ENCODE data around the gene SOBP.

The SOBP gene

DNA sequence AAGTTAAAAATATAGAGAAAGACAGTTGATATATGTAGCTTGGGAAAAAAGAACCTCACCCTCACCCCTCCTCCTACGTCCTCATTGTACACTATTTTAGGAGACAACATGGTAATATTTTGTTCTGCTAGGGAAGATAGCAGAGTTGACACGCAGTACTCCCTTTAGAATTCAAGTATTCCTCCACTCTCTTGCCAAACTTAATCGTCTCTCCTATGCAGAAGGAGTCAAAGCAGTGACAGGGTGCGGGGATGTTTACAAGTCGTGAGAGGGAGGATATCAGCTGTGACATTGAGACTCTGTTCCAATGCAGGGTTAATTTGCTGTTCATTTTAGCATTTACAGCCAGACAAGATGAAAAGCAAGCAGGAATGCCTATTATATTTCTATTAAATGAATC is 97.5 kb downstream of the SOBP start:
- H3K4me3 ChIP-seq (ENCODE audit: low read length) = no peak overlapping the region
- no peak for TF ChIP-seq ZNF274 (IDR thresholded peaks at IDR 0.05; ENCODE audit: low read depth, low read length)

DNA sequence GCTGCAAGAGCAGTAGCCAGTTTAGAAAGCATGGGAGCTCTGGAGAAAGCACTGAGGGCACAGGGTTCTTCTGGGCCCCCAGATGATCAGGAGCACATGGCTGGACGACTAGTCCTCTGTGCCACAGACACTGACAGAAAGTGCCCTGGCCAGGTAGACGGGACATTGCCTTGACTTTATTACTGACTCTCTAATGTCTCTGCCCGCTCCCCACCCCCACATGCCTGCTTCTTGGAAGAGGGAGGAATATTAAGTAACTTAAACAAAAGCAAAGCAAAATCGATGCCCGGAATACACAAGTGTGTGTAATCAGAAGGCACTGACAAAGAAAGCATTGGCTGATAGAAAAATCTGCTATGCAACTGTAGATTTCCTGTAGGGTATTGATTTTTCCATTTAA is 99.3 kb downstream of the SOBP start:
- no peak for TF ChIP-seq ZNF274 (IDR thresholded peaks at IDR 0.05; ENCODE audit: low read depth, low read length)
- no peak overlapping the region for H3K4me3 ChIP-seq (ENCODE audit: low read length)

DNA sequence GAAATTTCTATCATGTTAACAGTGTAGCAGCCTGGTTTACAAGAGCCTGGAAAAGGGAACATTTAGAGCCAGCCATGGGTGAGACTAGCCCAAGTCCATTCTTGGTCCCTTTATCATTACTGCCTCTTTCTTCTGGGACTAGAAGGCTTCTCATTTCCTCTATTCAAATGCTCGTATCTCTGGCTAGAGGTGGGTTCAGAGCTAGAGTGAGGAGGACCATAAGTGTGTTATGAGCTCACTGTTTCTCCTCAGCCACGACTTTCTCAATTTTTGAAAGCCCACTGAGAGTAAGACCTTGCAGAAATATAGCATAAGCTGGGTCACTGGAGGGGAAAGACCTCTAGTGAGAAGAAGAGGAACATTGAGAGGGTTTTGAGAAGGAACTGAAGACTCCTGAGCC is 100.0 kb downstream of the SOBP start:
- TF ChIP-seq ZNF274 (IDR thresholded peaks at IDR 0.05; ENCODE audit: low read depth, low read length) = no peak
- H3K4me3 ChIP-seq (ENCODE audit: low read length) = no peak overlapping the region

- no peak overlapping the region for H3K4me3 ChIP-seq (ENCODE audit: low read length)
- TF ChIP-seq ZNF274 (IDR thresholded peaks at IDR 0.05; ENCODE audit: low read depth, low read length) = no peak
Observed at GRCh38 chr6:107590378-107590777, 100.5 kb downstream of the SOBP start.

- TF ChIP-seq ZNF274 (IDR thresholded peaks at IDR 0.05; ENCODE audit: low read depth, low read length) = no peak
- H3K4me3 ChIP-seq (ENCODE audit: low read length) = no peak overlapping the region
Observed at GRCh38 chr6:107591346-107591745, 101.4 kb downstream of the SOBP start.

- no peak overlapping the region for H3K4me3 ChIP-seq (ENCODE audit: low read length)
- TF ChIP-seq ZNF274 (IDR thresholded peaks at IDR 0.05; ENCODE audit: low read depth, low read length) = no peak
Observed at GRCh38 chr6:107592806-107593205, 102.9 kb downstream of the SOBP start.

DNA sequence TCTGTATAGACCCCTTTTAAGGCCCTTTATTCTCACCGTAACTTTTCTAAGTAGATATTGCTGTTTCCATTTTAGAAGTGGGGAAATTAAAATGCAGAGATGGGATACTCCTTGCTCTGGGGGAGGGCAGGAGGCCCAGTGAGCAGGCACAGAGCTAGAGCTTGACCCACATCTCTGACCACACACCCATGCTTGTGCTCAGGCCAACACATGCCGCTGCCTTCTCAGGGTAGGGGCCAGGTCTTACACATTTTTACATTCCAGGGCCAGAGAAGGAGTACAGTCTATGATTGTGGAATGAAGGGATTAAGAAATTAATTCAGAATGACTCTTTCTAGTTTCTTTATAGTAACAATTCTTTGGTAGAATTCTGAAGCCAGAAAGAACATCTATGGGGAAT is 104.8 kb downstream of the SOBP start:
- TF ChIP-seq ZNF274 (IDR thresholded peaks at IDR 0.05; ENCODE audit: low read depth, low read length) = no peak
- no peak overlapping the region for H3K4me3 ChIP-seq (ENCODE audit: low read length)

- no peak overlapping the region for H3K4me3 ChIP-seq (ENCODE audit: low read length)
- TF ChIP-seq ZNF274 (IDR thresholded peaks at IDR 0.05; ENCODE audit: low read depth, low read length) = no peak
Observed at GRCh38 chr6:107598091-107598490, 108.2 kb downstream of the SOBP start.

GRCh38 chr6:107599043-107599442 is 109.1 kb downstream of the SOBP start:
- H3K4me3 ChIP-seq (ENCODE audit: low read length) = no peak overlapping the region
- TF ChIP-seq ZNF274 (IDR thresholded peaks at IDR 0.05; ENCODE audit: low read depth, low read length) = no peak

DNA sequence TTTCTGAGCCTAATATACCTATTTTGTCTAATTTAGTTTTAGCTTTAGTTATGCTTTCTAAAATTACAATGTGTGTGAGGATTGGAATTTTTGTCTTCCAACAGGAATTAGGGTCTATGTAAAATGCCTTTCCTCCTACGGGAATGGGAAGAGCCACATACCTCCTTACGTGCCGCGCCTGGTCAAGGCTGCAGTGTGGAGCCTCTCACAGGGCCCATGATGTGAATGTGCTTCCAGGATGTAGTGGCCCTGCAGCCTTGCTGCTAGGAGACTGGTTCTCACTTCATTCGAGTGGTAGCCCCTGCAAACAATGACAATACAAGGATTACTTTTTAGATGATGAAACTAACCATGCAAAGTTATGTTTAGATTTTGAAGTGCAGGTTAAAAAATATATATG is 110.2 kb downstream of the SOBP start:
- TF ChIP-seq ZNF274 (IDR thresholded peaks at IDR 0.05; ENCODE audit: low read depth, low read length) = no peak
- H3K4me3 ChIP-seq (ENCODE audit: low read length) = no peak overlapping the region

GRCh38 chr6:107600936-107601335 is 111.0 kb downstream of the SOBP start:
- no peak overlapping the region for H3K4me3 ChIP-seq (ENCODE audit: low read length)
- TF ChIP-seq ZNF274 (IDR thresholded peaks at IDR 0.05; ENCODE audit: low read depth, low read length) = no peak

- no peak overlapping the region for H3K4me3 ChIP-seq (ENCODE audit: low read length)
- TF ChIP-seq ZNF274 (IDR thresholded peaks at IDR 0.05; ENCODE audit: low read depth, low read length) = no peak
Observed at GRCh38 chr6:107601406-107601805, 111.5 kb downstream of the SOBP start.

DNA sequence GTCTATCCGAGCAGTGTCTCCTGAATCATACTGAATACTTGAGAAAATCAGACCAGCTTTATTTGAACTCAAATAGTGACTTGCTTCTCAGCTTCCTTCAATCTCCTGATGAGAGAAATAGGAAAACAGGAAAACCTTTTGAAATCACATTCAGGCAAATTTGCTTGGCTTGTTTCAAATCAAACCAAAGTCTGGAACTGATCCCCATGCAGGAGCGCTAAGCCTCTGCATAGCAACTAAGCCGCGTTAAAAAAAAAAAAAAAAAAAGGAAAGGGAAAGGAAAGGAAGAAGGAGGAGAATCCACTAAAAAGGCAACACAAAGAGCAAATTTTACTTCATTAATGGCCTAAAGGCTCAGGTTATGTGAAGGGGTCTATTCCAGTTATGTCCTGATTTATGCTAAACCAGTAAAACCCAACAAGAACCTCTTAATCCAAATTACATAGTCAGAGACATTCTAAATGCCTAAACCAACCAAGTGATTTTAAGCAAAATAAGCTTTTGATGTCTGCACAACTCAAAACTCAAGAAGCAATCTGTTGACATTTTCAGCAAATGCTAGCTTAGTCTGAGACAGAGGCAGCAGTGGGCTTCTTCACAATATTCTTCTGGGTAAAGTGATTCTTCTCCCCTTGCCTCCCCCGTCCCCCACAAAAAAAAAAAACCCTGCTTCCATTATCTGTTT is 112.5 kb downstream of the SOBP start:
- TF ChIP-seq ZNF274 (IDR thresholded peaks at IDR 0.05; ENCODE audit: low read depth, low read length) = no peak
- no peak overlapping the region for H3K4me3 ChIP-seq (ENCODE audit: low read length)

DNA sequence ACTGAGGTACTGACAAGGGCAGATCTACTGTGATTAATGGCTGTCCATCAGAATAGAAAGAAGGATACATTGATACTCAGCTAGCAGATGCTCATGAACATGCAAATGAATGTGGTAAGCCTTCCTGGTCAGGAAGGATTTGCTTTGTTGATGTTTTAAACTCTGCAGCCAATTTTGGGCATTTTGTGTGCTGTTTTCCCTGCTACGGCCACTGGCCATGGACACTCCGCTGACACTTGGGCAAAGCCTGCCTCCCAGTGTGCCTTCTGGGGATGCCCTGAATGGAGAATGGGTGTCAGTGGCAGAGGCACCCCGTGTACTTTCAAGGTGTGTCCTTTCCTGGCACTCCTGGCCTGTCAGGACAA is 113.1 kb downstream of the SOBP start:
- no peak for TF ChIP-seq ZNF274 (IDR thresholded peaks at IDR 0.05; ENCODE audit: low read depth, low read length)
- H3K4me3 ChIP-seq (ENCODE audit: low read length) = no peak overlapping the region

DNA sequence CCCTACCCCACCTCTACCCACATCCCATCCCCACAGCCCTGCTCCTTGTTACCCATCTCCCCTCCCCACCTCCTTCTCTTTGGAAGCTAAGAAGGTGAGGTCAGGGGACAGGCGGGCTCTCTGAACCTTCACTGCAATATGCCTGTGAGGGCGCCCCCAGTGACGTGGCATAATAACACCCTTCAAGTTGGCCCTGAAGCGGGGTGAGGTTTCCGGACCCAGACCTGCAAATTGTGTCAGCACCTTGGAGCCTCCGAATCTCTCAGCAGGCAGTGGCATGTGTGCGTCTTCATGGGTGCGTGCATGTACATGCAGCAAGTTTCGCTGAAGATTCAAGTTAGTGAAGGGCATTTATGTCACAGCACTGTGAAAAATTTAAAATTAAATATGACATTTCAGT is 114.6 kb downstream of the SOBP start:
- no peak for TF ChIP-seq ZNF274 (IDR thresholded peaks at IDR 0.05; ENCODE audit: low read depth, low read length)
- H3K4me3 ChIP-seq (ENCODE audit: low read length) = no peak overlapping the region

DNA sequence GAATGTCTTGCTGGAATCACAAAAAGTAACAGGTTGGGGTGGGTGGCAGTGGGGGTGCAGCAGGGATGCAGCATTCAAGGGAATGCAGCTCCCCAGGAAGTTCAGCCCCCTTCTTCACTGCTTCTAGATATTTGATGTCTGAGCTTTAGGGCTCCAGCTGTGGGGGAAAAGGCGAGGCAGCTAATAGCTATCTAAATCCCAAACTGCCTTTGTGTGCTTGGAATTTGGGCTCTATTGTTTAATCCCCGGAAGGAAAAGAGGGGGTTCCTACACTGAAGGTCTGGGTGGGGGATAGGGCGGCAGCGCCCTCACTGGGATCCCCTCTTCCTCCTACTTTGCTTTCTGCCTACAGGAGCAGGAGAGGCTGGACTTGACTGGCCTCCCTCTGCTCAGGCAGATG is 116.5 kb downstream of the SOBP start:
- H3K4me3 ChIP-seq (ENCODE audit: low read length) = no peak overlapping the region
- TF ChIP-seq ZNF274 (IDR thresholded peaks at IDR 0.05; ENCODE audit: low read depth, low read length) = no peak

Data from GM08714 (cell line).